ENCODE results near the gene GPR137. TPM values are rescaled to one million over a fixed set of nuclear protein-coding genes. Genes with fewer than 3 reads are reported as not detected.

Gene GPR137
- total RNA-seq, 1 donor from 2014 or later, result 19.9 TPM

DNA sequence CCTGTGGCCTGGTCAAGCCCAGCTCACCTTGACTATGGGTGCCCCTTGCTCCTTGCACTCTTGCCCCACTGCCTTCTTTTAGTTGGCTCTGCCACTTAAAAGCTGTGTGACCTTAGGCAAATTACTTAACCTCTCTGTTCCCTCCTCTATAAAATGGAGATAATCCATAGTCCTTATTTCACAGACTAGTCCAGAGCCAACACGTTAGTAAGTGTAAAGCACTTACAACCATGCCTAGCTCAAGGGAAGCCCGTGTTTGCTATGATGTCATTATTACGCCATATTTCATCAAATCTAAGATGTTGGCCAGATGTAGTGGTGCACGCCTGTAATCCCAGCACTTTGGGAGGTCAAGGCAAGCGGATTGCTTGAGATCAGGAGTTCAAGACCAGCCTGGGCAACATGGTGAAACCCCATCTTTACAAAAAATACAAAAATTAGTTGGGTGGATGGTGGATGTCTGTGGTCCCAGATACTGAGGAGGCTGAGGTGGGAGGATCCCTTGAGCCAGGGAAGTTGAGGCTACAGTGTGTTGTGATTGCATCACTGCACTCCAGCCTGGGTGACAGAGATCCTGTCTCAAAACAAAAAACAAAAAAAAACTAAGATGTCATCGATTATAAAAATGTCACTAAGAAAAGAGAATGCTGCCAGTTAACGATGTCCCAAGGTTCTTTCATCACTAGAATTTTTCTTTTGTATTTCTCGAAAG, 52.0 kb downstream of the GPR137 start:
- DNase-seq (ENCODE audit: low spot score), result no peak

DNA sequence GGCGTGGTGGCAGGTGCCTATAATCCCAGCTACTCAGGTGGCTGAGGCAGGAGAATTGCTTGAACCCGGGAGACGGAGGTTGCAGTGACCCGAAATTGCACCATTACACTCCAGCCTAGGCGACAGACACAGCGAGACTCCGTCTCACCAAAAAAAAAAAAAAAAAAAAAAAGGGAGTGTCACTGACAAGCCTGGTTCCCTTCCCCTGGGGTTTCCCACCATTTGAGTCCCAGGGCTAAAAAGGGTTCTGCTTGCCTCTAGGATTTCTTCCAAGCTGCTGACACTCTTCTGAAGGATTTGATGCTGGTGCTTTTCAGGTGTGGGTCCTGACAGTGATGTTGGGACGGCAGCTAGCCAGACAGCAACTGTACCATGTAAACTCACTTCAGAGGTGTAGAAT, 53.1 kb downstream of the GPR137 start:
- no peak for DNase-seq (ENCODE audit: low spot score)

Other genes starting within 250 kb of the GPR137 start
- gene FLRT1, start 249.9 kb upstream of the GPR137 start, total RNA-seq, result not detected
- gene MACROD1, start 119.7 kb upstream of the GPR137 start, total RNA-seq, result 19.5 TPM
- gene STIP1, start 99.7 kb upstream of the GPR137 start, total RNA-seq, result 113 TPM
- 58.9 TPM for gene FERMT3, start 79.1 kb upstream of the GPR137 start, total RNA-seq
- 32.7 TPM for gene TRPT1, start 59.7 kb upstream of the GPR137 start, total RNA-seq
- 45.8 TPM for gene NUDT22, start 59.6 kb upstream of the GPR137 start, total RNA-seq
- gene DNAJC4, start 55.3 kb upstream of the GPR137 start, total RNA-seq, result 20.4 TPM
- 426 TPM for gene VEGFB, start 51.3 kb upstream of the GPR137 start, total RNA-seq
- 53.8 TPM for gene FKBP2, start 44.8 kb upstream of the GPR137 start, total RNA-seq
- 186 TPM for gene PPP1R14B, start 38.9 kb upstream of the GPR137 start, total RNA-seq
- gene PLCB3, start 34.3 kb upstream of the GPR137 start, total RNA-seq, result 25.8 TPM
- 51.7 TPM for gene BAD, start 1.2 kb upstream of the GPR137 start, total RNA-seq
- gene KCNK4, start 5.5 kb downstream of the GPR137 start, total RNA-seq, result not detected
- gene CATSPERZ, start 14.5 kb downstream of the GPR137 start, total RNA-seq, result not detected
- gene ESRRA, start 19.7 kb downstream of the GPR137 start, total RNA-seq, result 56.9 TPM
- 151 TPM for gene TRMT112, start 31.7 kb downstream of the GPR137 start, total RNA-seq
- gene PRDX5, start 32.3 kb downstream of the GPR137 start, total RNA-seq, result 111 TPM
- 11.5 TPM for gene CCDC88B, start 54.4 kb downstream of the GPR137 start, total RNA-seq
- gene RPS6KA4, start 73.3 kb downstream of the GPR137 start, total RNA-seq, result 26.1 TPM